GM18526 (cell line): Measurements from ENCODE around the gene RPUSD1.

Source experiments
- POLR2A ChIP-seq: IDR thresholded peaks from 3 replicates; pipeline ENCODE4 v1.6.1; 2011; ENCODE audit not compliant: insufficient read length; ENCODE audit errors: extremely low read depth

Gene RPUSD1

GRCh38 chr16:734981-735881 lies 53.0 kb downstream of the RPUSD1 start:
- TF ChIP-seq POLR2A: no peak
